Measurements from ENCODE around the gene WNK4. TPM values are rescaled to one million over a fixed set of nuclear protein-coding genes. Genes with fewer than 3 reads are reported as not detected.

WNK4 gene
- total and polyA plus RNA-seq, 9 of the 15 experiments (the other 6 are each of a cell fraction or from before 2014, with no cell fraction given) = 0.32 to 25.8 (median 4.5) TPM

DNA sequence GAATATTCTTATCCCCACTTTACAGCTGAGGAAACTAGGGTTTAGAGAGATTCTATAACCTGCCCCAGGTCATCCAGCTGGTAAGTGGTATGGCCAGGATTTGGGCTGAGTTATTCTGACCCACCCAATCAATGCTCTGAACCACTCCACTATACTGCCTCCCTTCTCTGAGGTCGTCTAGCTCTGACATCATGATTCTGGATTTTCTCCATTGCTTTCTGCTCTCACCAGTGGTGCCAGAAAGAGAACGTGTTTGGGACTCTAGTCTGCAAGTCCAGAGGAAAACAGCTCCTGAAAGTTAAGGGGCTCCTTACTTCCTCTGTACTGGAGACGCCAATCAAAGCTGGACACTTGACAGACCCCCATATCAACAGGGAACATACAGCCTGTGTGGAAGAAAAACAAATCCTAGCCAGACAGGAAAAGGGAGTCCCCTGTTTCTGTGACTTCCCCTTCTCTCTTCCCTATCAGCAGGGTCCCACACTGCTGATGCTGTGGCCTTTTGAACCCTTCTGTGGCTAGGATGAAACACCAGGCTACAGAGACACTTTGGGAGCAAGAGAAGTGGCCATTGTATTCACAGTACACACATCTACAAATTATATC lies 29.6 kb upstream of the WNK4 start (continued):
- TF ChIP-seq, protein P1, sequence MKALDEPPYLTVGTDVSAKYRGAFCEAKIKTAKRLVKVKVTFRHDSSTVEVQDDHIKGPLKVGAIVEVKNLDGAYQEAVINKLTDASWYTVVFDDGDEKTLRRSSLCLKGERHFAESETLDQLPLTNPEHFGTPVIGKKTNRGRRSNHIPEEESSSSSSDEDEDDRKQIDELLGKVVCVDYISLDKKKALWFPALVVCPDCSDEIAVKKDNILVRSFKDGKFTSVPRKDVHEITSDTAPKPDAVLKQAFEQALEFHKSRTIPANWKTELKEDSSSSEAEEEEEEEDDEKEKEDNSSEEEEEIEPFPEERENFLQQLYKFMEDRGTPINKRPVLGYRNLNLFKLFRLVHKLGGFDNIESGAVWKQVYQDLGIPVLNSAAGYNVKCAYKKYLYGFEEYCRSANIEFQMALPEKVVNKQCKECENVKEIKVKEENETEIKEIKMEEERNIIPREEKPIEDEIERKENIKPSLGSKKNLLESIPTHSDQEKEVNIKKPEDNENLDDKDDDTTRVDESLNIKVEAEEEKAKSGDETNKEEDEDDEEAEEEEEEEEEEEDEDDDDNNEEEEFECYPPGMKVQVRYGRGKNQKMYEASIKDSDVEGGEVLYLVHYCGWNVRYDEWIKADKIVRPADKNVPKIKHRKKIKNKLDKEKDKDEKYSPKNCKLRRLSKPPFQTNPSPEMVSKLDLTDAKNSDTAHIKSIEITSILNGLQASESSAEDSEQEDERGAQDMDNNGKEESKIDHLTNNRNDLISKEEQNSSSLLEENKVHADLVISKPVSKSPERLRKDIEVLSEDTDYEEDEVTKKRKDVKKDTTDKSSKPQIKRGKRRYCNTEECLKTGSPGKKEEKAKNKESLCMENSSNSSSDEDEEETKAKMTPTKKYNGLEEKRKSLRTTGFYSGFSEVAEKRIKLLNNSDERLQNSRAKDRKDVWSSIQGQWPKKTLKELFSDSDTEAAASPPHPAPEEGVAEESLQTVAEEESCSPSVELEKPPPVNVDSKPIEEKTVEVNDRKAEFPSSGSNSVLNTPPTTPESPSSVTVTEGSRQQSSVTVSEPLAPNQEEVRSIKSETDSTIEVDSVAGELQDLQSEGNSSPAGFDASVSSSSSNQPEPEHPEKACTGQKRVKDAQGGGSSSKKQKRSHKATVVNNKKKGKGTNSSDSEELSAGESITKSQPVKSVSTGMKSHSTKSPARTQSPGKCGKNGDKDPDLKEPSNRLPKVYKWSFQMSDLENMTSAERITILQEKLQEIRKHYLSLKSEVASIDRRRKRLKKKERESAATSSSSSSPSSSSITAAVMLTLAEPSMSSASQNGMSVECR (CRISPR knock-in tag; IDR thresholded peaks at IDR 0.05) = no peak
- TF ChIP-seq NR2C1 (IDR thresholded peaks at IDR 0.05) (peak; percentile 43; the same call in 1 of the 2 replicates), NR2C1 (tag; IDR thresholded peaks at IDR 0.05) (no peak), ZNF316 (IDR thresholded peaks at IDR 0.05) (no peak), NELFE (IDR thresholded peaks at IDR 0.05; ENCODE audit: insufficient read depth, insufficient read length) (no peak), GABPA (tag; conservative IDR thresholded peaks at IDR 0.05; ENCODE audit: low read depth) (0 out of 2 replicates have a peak, but pooled peaks have one; percentile 24), ZNF134 (CRISPR knock-in tag; conservative IDR thresholded peaks at IDR 0.05) (no peak), MBD2 (IDR thresholded peaks at IDR 0.05; ENCODE audit: borderline replicate concordance, low read depth) (peak; percentile 79), PYGO2 (tag; IDR thresholded peaks at IDR 0.05) (no peak), SOX6 (IDR thresholded peaks at IDR 0.05) (peak; percentile 86), NRF1 (conservative IDR thresholded peaks at IDR 0.05 in 1 of 2, IDR thresholded peaks at IDR 0.05 in 1 of 2) (0 out of 4 replicates have a peak, but pooled peaks of 1 of the 2 experiments have one; percentile 16), PRPF4 (IDR thresholded peaks at IDR 0.05; ENCODE audit: insufficient read depth, low read depth, low read length, poor library complexity, severe bottlenecking) (no peak), PCBP2 (IDR thresholded peaks at IDR 0.05; ENCODE audit: low read depth, low read length, poor library complexity, severe bottlenecking) (no peak), ZBED1 (IDR thresholded peaks at IDR 0.05) (peak; percentile 56; the same call in 1 of the 2 replicates), NR2C2 (CRISPR knock-in tag; IDR thresholded peaks at IDR 0.05) (no peak), NR2C2 (tag; IDR thresholded peaks at IDR 0.05) (no peak), NBN (IDR thresholded peaks at IDR 0.05; ENCODE audit: low read depth) (0 out of 2 replicates have a peak, but pooled peaks have one; percentile 32), ZKSCAN8 (CRISPR knock-in tag; IDR thresholded peaks at IDR 0.05) (no peak; the same call in 1 of the 2 replicates), ZNF232 (CRISPR knock-in tag; IDR thresholded peaks at IDR 0.05) (no peak), PRMT5 (CRISPR knock-in tag; IDR thresholded peaks at IDR 0.05) (no peak), BCOR (IDR thresholded peaks at IDR 0.05) (peak; percentile 65; the same call in 1 of the 2 replicates), SMAD4 (CRISPR knock-in tag; conservative IDR thresholded peaks at IDR 0.05) (peak; percentile 97), RFX5 (IDR thresholded peaks at IDR 0.05; ENCODE audit: low read depth, low read length) (no peak), IFI16 (CRISPR knock-in tag; IDR thresholded peaks at IDR 0.05) (no peak)
- TF ChIP-seq, protein P2, sequence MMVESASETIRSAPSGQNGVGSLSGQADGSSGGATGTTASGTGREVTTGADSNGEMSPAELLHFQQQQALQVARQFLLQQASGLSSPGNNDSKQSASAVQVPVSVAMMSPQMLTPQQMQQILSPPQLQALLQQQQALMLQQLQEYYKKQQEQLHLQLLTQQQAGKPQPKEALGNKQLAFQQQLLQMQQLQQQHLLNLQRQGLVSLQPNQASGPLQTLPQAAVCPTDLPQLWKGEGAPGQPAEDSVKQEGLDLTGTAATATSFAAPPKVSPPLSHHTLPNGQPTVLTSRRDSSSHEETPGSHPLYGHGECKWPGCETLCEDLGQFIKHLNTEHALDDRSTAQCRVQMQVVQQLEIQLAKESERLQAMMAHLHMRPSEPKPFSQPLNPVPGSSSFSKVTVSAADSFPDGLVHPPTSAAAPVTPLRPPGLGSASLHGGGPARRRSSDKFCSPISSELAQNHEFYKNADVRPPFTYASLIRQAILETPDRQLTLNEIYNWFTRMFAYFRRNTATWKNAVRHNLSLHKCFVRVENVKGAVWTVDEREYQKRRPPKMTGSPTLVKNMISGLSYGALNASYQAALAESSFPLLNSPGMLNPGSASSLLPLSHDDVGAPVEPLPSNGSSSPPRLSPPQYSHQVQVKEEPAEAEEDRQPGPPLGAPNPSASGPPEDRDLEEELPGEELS (CRISPR knock-in tag; IDR thresholded peaks at IDR 0.05; ENCODE audit: borderline replicate concordance) = no peak

All from K562 (cell line).